Hepatocyte (in vitro differentiated cells): ENCODE data around the gene PI4KB. TPM values are rescaled to one million over a fixed set of nuclear protein-coding genes. Genes with fewer than 3 reads are reported as not detected.

Source experiments
- DNase-seq: peaks from one replicate; pipeline ENCODE4 v3.0.0-alpha.2; 2016; ENCODE audit warnings: low spot score
- H2AFZ ChIP-seq: fragments of 200-600 bp; sonication (generic); 2 replicates; pipeline ENCODE4 v1.6.0; 2016; ENCODE audit warnings: antibody characterized with exemption, mild to moderate bottlenecking
- H3K27ac ChIP-seq: fragments of 200-600 bp; sonication (generic); 2 replicates; pipeline ENCODE4 v1.5.1; 2016; ENCODE audit warnings: mild to moderate bottlenecking
- H3K27me3 ChIP-seq: fragments of 200-600 bp; sonication (generic); 2 replicates; pipeline ENCODE4 v1.6.1; 2016
- H3K36me3 ChIP-seq: fragments of 200-600 bp; sonication (generic); replicated peaks from 2 replicates; pipeline ENCODE4 v1.5.1; 2016; ENCODE audit warnings: low read depth; ENCODE audit not compliant: insufficient read depth
- H3K4me1 ChIP-seq: fragments of 200-600 bp; sonication (generic); 2 replicates; pipeline ENCODE4 v1.5.1; 2016; ENCODE audit warnings: mild to moderate bottlenecking, moderate library complexity; ENCODE audit not compliant: insufficient read depth
- H3K4me2 ChIP-seq: fragments of 200-600 bp; sonication (generic); 2 replicates; pipeline ENCODE4 v1.6.0; 2016
- H3K4me3 ChIP-seq: fragments of 200-600 bp; sonication (generic); 2 replicates; pipeline ENCODE4 v1.5.1; 2016; ENCODE audit warnings: mild to moderate bottlenecking
- H3K79me2 ChIP-seq: fragments of 200-600 bp; sonication (generic); 2 replicates; pipeline ENCODE4 v1.6.0; 2017; ENCODE audit warnings: mild to moderate bottlenecking
- H3K9me2 ChIP-seq: fragments of 200-600 bp; sonication (generic); replicated peaks from 2 replicates; pipeline ENCODE4 v1.6.0; 2017; ENCODE audit warnings: mild to moderate bottlenecking; ENCODE audit not compliant: insufficient read depth
- H3K9me3 ChIP-seq: fragments of 200-600 bp; sonication (generic); 2 replicates; pipeline ENCODE4 v1.5.1; 2016; ENCODE audit warnings: low read depth, mild to moderate bottlenecking
- H4K20me1 ChIP-seq: fragments of 200-600 bp; sonication (generic); 2 replicates; pipeline ENCODE4 v1.6.0; 2016; ENCODE audit warnings: mild to moderate bottlenecking; ENCODE audit not compliant: insufficient read depth, poor library complexity, severe bottlenecking
- CTCF ChIP-seq: fragments of 200-600 bp; sonication (generic); IDR thresholded peaks from 2 replicates; pipeline ENCODE4 v1.5.1; 2016; ENCODE audit warnings: antibody characterized with exemption, mild to moderate bottlenecking; ENCODE audit not compliant: poor library complexity
- EZH2 ChIP-seq: fragments of 200-600 bp; sonication (generic); IDR thresholded peaks from 2 replicates; pipeline ENCODE4 v1.6.1; 2016; ENCODE audit warnings: antibody characterized with exemption, mild to moderate bottlenecking, borderline replicate concordance
- EZH2phosphoT487 ChIP-seq: fragments of 200-600 bp; sonication (generic); IDR thresholded peaks from one replicate; pipeline ENCODE4 v1.6.1; 2018; ENCODE audit warnings: antibody characterized with exemption, mild to moderate bottlenecking, low read depth, moderate library complexity; ENCODE audit not compliant: unreplicated experiment, severe bottlenecking
- WGBS: methylation state at CpG from one replicate; pipeline ENCODE4 v1.1.6; 2016; ENCODE audit warnings: low lambda C conversion rate; ENCODE audit errors: missing lambda C conversion rate; 5-methylcytosine and 5-hydroxymethylcytosine counted together
- polyA plus RNA-seq: library from polyadenylated mRNA; unstranded; fragments of >200 nt; fragmentation: Nextera tagmentation; extraction: Ambion mirVana; gene quantifications from 2 replicates; pipeline ENCODE4 v1.2.1, GENCODE V29; 2016
- total RNA-seq: library from RNA; depleted of rRNA; stranded (reverse); fragments of >200 nt; gene quantifications from 2 replicates; pipeline ENCODE4 v1.2.3, GENCODE V29; 2014

PI4KB gene
- total and polyA plus RNA-seq, 2 experiments from 2014 or later, result 49.9 to 55.1 TPM

DNA sequence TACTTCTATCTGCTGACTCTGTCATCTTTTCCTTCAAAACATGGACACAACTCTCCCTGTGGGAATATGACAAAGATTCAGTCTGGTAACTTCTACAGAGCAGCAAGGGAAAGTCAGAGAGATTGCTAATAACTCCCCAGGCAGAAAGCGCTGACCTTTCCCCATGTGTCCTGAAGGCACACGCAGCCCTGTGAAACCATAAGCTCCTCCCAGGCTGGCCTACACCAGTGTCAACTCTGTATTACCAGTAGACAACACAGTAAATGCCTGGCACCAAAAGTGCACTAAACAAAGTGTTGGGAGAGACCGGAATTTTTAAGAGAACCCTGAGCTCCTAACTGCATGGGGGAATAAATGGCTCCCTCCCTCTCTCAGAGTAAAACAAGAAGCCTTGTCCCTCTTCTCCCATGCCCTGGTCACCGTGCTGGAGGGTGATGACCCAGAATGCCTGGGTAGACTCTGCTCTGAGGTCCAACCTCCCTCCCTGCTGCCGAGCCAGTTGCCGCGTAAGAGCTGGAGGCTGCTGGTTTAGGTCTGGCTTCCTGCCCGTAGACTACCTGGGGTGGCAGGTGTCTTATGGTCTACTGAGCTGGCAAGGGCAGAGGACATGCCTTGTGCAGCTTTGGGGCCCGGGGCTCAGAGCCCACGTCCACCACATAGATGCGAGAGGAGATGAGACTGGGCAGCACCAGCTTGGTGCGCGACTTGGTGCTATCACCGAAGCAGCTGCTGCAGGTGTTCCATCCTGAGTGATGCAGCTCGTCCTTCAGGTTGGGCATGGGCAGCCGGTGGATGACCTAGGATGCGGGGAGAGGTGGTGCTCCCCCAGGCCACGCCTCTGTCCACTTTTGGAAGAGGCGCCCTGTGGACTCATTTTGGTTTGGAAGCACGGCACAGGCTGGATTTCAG lies 41.4 kb upstream of the PI4KB start:
- peaks cover 11% of the 10 kb centered on the region for H3K79me2 ChIP-seq
- no peaks in the 10 kb centered on the region for H3K36me3 ChIP-seq
- no peak overlapping the region for H3K4me3 ChIP-seq
- WGBS, result 93% methylated on average over 20 of the region's 20 CpGs
- no peaks in the 10 kb centered on the region for H4K20me1 ChIP-seq
- H3K27me3 ChIP-seq, result no peaks in the 10 kb centered on the region
- no peak overlapping the region for H2AFZ ChIP-seq
- H3K4me1 ChIP-seq, result peaks cover 31% of the 10 kb centered on the region
- no peaks in the 10 kb centered on the region for H3K9me2 ChIP-seq
- H3K4me2 ChIP-seq, result no peak overlapping the region
- no peak for DNase-seq
- no peaks in the 10 kb centered on the region for H3K9me3 ChIP-seq
- no peak overlapping the region for H3K27ac ChIP-seq
- TF ChIP-seq EZH2 (no peak), EZH2phosphoT487 (no peak), CTCF (no peak)

GRCh38 chr1:151367658-151368392 lies 40.6 kb upstream of the PI4KB start:
- no peak overlapping the region for H3K4me3 ChIP-seq
- no peak for DNase-seq
- H3K36me3 ChIP-seq, result no peaks in the 10 kb centered on the region
- H2AFZ ChIP-seq, result no peak overlapping the region
- TF ChIP-seq CTCF (no peak), EZH2 (no peak)
- H3K4me1 ChIP-seq, result peaks cover 28% of the 10 kb centered on the region
- H3K79me2 ChIP-seq, result peaks cover 11% of the 10 kb centered on the region
- no peaks in the 10 kb centered on the region for H4K20me1 ChIP-seq
- no peaks in the 10 kb centered on the region for H3K9me2 ChIP-seq
- WGBS, result 84% methylated on average over 8 of the region's 8 CpGs
- no peaks in the 10 kb centered on the region for H3K9me3 ChIP-seq
- H3K27me3 ChIP-seq, result no peaks in the 10 kb centered on the region
- H3K4me2 ChIP-seq, result no peak overlapping the region
- H3K27ac ChIP-seq, result no peak overlapping the region

DNA sequence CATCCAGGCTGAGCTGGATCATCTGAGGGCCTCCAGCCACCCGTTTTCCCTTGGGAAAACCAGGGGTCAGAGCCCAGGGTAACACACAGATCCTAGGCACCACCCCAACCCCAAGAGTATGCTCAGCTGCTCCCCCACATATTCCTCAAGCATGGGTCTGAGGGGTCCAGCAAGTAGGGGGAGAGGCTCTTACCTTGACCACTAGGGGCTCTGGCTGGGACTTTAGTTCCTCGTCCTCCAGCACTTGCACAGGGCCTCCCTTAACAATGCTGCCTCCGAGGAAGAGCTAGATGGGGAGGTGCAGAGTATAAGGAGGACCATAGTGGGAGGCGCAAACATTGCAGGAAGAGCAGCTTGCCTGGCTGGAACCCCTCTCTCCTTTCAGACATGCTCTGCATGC lies 37.8 kb upstream of the PI4KB start:
- Histone ChIP-seq H3K27me3 (no peaks in the 10 kb centered on the region), H3K4me2 (no peak overlapping the region), H3K9me3 (no peaks in the 10 kb centered on the region), H3K27ac (no peak overlapping the region), H2AFZ (no peak overlapping the region), H3K4me1 (peaks cover 2% of the 10 kb centered on the region), H3K36me3 (no peaks in the 10 kb centered on the region), H3K79me2 (no peaks in the 10 kb centered on the region), H4K20me1 (no peaks in the 10 kb centered on the region), H3K9me2 (no peaks in the 10 kb centered on the region), H3K4me3 (no peak overlapping the region)
- DNase-seq, result no peak
- no peak for TF ChIP-seq CTCF
- WGBS, result 87% methylated on average over 4 of the region's 4 CpGs
